GM06990 (cell line): ENCODE results near the gene SULF2.

Experiments
- DNase-seq: peaks from one replicate; pipeline ENCODE4 v3.0.0-alpha.2; 2011; ENCODE audit not compliant: insufficient read length; ENCODE audit errors: extremely low read depth
- H3K27me3 ChIP-seq: replicated peaks from 2 replicates; pipeline ENCODE4 v1.6.0; 2011; ENCODE audit warnings: low read length; ENCODE audit not compliant: control insufficient read depth, insufficient read depth
- H3K36me3 ChIP-seq: 2 replicates; pipeline ENCODE4 v1.5.1; 2011; ENCODE audit warnings: low read length; ENCODE audit not compliant: control insufficient read depth, insufficient read depth
- H3K4me3 ChIP-seq: replicated peaks from 2 replicates; pipeline ENCODE4 v1.5.1; 2011; ENCODE audit warnings: low read depth, mild to moderate bottlenecking, control low read depth, low read length
- CTCF ChIP-seq: IDR thresholded peaks from 2 replicates; pipeline ENCODE4 v1.5.1; 2011; ENCODE audit warnings: low read length, control low read depth, mild to moderate bottlenecking, inconsistent platforms; ENCODE audit not compliant: insufficient read depth, poor library complexity, severe bottlenecking

SULF2 gene

GRCh38 chr20:47694021-47694818 lies 91.1 kb downstream of the SULF2 start:
- Histone ChIP-seq H3K27me3 (no peaks in the 10 kb centered on the region), H3K36me3 (no peaks in the 10 kb centered on the region), H3K4me3 (no peak overlapping the region)
- no peak for TF ChIP-seq CTCF
- DNase-seq: no peak

- Histone ChIP-seq H3K27me3 (no peaks in the 10 kb centered on the region), H3K36me3 (no peaks in the 10 kb centered on the region), H3K4me3 (no peak overlapping the region)
- no peak for TF ChIP-seq CTCF
- no peak for DNase-seq
Observed at GRCh38 chr20:47691625-47692024, 93.7 kb downstream of the SULF2 start.

GRCh38 chr20:47689731-47690130 lies 95.5 kb downstream of the SULF2 start:
- no peak for TF ChIP-seq CTCF
- Histone ChIP-seq H3K36me3 (no peaks in the 10 kb centered on the region), H3K27me3 (no peaks in the 10 kb centered on the region), H3K4me3 (no peak overlapping the region)
- DNase-seq: no peak

- H3K4me3 ChIP-seq: no peak overlapping the region
- no peaks in the 10 kb centered on the region for H3K36me3 ChIP-seq
- no peaks in the 10 kb centered on the region for H3K27me3 ChIP-seq
- DNase-seq: no peak
- TF ChIP-seq CTCF: no peak
Observed at GRCh38 chr20:47688385-47689381, 96.6 kb downstream of the SULF2 start.

GRCh38 chr20:47687095-47687987 lies 97.9 kb downstream of the SULF2 start:
- TF ChIP-seq CTCF: no peak
- Histone ChIP-seq H3K4me3 (no peak overlapping the region), H3K36me3 (no peaks in the 10 kb centered on the region), H3K27me3 (no peaks in the 10 kb centered on the region)
- no peak for DNase-seq
